Measurements from ENCODE around the gene APBA3. TPM values are rescaled to one million over a fixed set of nuclear protein-coding genes. Genes with fewer than 3 reads are reported as not detected.

Gene APBA3
- polyA plus RNA-seq, 1 experiment, result 12.4 TPM

GRCh38 chr19:3723883-3724282 lies 37.6 kb downstream of the APBA3 start:
- ChIA-PET POLR2A (no interaction called here), CTCF (no interaction called here)
- Histone ChIP-seq H3K36me3 (ENCODE audit: control insufficient read depth, insufficient read depth, low read length) (no peaks in the 10 kb centered on the region), H3K4me3 (ENCODE audit: low read depth, low read length) (no peak overlapping the region), H3K27me3 (ENCODE audit: control insufficient read depth, insufficient read depth, low read length) (peaks cover 20% of the 10 kb centered on the region)
- TF ChIP-seq CTCF (IDR thresholded peaks at IDR 0.05; ENCODE audit: insufficient read depth, low read depth, low read length), result no peak
- DNase-seq (ENCODE audit: low read depth), result no peak

GRCh38 chr19:3723110-3723488 lies 38.4 kb downstream of the APBA3 start:
- ChIA-PET POLR2A (no interaction called here), CTCF (no interaction called here)
- no peak for TF ChIP-seq CTCF (IDR thresholded peaks at IDR 0.05; ENCODE audit: insufficient read depth, low read depth, low read length)
- Histone ChIP-seq H3K27me3 (ENCODE audit: control insufficient read depth, insufficient read depth, low read length) (peaks cover 20% of the 10 kb centered on the region), H3K4me3 (ENCODE audit: low read depth, low read length) (no peak overlapping the region), H3K36me3 (ENCODE audit: control insufficient read depth, insufficient read depth, low read length) (no peaks in the 10 kb centered on the region)
- no peak for DNase-seq (ENCODE audit: low read depth)

- POLR2A ChIA-PET, result no interaction called here
- Histone ChIP-seq H3K36me3 (ENCODE audit: control insufficient read depth, insufficient read depth, low read length) (no peaks in the 10 kb centered on the region), H3K27me3 (ENCODE audit: control insufficient read depth, insufficient read depth, low read length) (peaks cover 20% of the 10 kb centered on the region), H3K4me3 (ENCODE audit: low read depth, low read length) (no peak overlapping the region)
- CTCF ChIA-PET, result no interaction called here
- TF ChIP-seq CTCF (IDR thresholded peaks at IDR 0.05; ENCODE audit: insufficient read depth, low read depth, low read length), result no peak
- DNase-seq (ENCODE audit: low read depth), result no peak
Observed at GRCh38 chr19:3722443-3723109, 38.9 kb downstream of the APBA3 start.

GRCh38 chr19:3721887-3722442 lies 39.5 kb downstream of the APBA3 start:
- Histone ChIP-seq H3K27me3 (ENCODE audit: control insufficient read depth, insufficient read depth, low read length) (peaks cover 20% of the 10 kb centered on the region), H3K36me3 (ENCODE audit: control insufficient read depth, insufficient read depth, low read length) (no peaks in the 10 kb centered on the region), H3K4me3 (ENCODE audit: low read depth, low read length) (no peak overlapping the region)
- no peak for TF ChIP-seq CTCF (IDR thresholded peaks at IDR 0.05; ENCODE audit: insufficient read depth, low read depth, low read length)
- ChIA-PET POLR2A (no interaction called here), CTCF (interaction anchor here (1.6 kb wide), 1 partner anchor 177 kb away, joined by 6 read pairs; no protein-coding TSS in a partner anchor)
- DNase-seq (ENCODE audit: low read depth), result no peak

GRCh38 chr19:3721131-3721886 lies 40.2 kb downstream of the APBA3 start:
- Histone ChIP-seq H3K27me3 (ENCODE audit: control insufficient read depth, insufficient read depth, low read length) (peaks cover 20% of the 10 kb centered on the region), H3K36me3 (ENCODE audit: control insufficient read depth, insufficient read depth, low read length) (no peaks in the 10 kb centered on the region), H3K4me3 (ENCODE audit: low read depth, low read length) (no peak overlapping the region)
- POLR2A ChIA-PET, result no interaction called here
- TF ChIP-seq CTCF (IDR thresholded peaks at IDR 0.05; ENCODE audit: insufficient read depth, low read depth, low read length), result no peak
- no peak for DNase-seq (ENCODE audit: low read depth)
- CTCF ChIA-PET, result interaction anchor here (0.8 to 3.9 kb wide), 3 partner anchors 14 to 247 kb away, joined by 3 to 21 read pairs (median 6); partner anchors contain the start of gene TJP3
